Uterus (tissue), 4 donors: ENCODE data around the gene ME3. TPM values are rescaled to one million over a fixed set of nuclear protein-coding genes. Genes with fewer than 3 reads are reported as not detected.

Experiments
- DNase-seq, 2 donors: peaks; one replicate each; pipeline ENCODE4 v3.0.0-alpha.2; 2019 to 2020
- H3K27ac ChIP-seq, 2 donors: fragments of 200-600 bp; sonication (generic); 1 replicate in 1 of 2; 2 replicates in 1 of 2; pipeline ENCODE4 v1.5.1; 2016 to 2018
- H3K27me3 ChIP-seq, 2 donors: fragments of 200-600 bp; sonication (generic); one replicate each; pipeline ENCODE4 v1.5.1; 2018 to 2019; ENCODE audit warnings: control low read depth in 1 of 2
- H3K36me3 ChIP-seq, 2 donors: fragments of 200-600 bp; sonication (generic); one replicate each; pipeline ENCODE4 v1.5.1; 2019; ENCODE audit warnings: control low read depth in 1 of 2
- H3K4me1 ChIP-seq, 2 donors: fragments of 200-600 bp; sonication (generic); one replicate each; pipeline ENCODE4 v1.5.1; 2018 to 2019; ENCODE audit warnings: control low read depth in 1 of 2
- H3K4me3 ChIP-seq, 2 donors: fragments of 200-600 bp; sonication (generic); 1 replicate in 1 of 2; 2 replicates in 1 of 2; pipeline ENCODE4 v1.5.1; 2018 to 2019; ENCODE audit warnings: mild to moderate bottlenecking in 1 of 2
- H3K9me3 ChIP-seq, 2 donors: fragments of 200-600 bp; sonication (generic); one replicate each; pipeline ENCODE4 v1.5.1; 2019; ENCODE audit warnings: control low read depth in 1 of 2
- CTCF ChIP-seq, 4 experiments: fragments of 200-600 bp in 2 of 4; fragments of 450-650 bp in 2 of 4; sonication (generic) in 2 of 4; IDR thresholded peaks; one replicate each; pipeline ENCODE4 v1.5.1; 2016 to 2019; ENCODE audit warnings: antibody characterized with exemption in 4 of 4, mild to moderate bottlenecking in 2 of 4, moderate library complexity in 1 of 4
- POLR2A ChIP-seq, 2 donors: fragments of 450-650 bp; IDR thresholded peaks; one replicate each; pipeline ENCODE4 v1.6.1; 2016; ENCODE audit warnings: antibody characterized with exemption in 2 of 2, mild to moderate bottlenecking in 1 of 2, moderate library complexity in 1 of 2
- intact Hi-C: fragments of 100-400 bp; cut with DNase I; formaldehyde crosslinking; loops from one replicate; pipeline ENCODE4 v1.15.1; 2023; ENCODE audit warnings: low total_unique reads
- total RNA-seq, 4 donors: library from RNA; depleted of rRNA in 3 of 4; stranded (reverse); fragments of >200 nt in 3 of 4; gene quantifications; one replicate each; pipeline versions ENCODE4 v1.1.0 to v1.2.4, GENCODE V29; 2014 to 2023
- donor health status: DM: yes; HTN: yes; CAD: no.

ME3 gene
- total RNA-seq, 4 donors from 2014 or later: 44.3 to 169 (median 54.2) TPM

GRCh38 chr11:86487671-86488070 lies 184.7 kb downstream of the ME3 start:
- H3K4me1 ChIP-seq: peaks cover 0 to 7% of the 10 kb centered on the region in 2 donors
- H3K27ac ChIP-seq: no peak overlapping the region
- TF ChIP-seq CTCF (IDR thresholded peaks at IDR 0.05): no peak
- TF ChIP-seq POLR2A (IDR thresholded peaks at IDR 0.05): no peak
- no peak for DNase-seq
- H3K36me3 ChIP-seq: no peaks in the 10 kb centered on the region
- H3K9me3 ChIP-seq: no peaks in the 10 kb centered on the region
- H3K4me3 ChIP-seq: no peak overlapping the region
- intact Hi-C loops: no loop called here
- no peaks in the 10 kb centered on the region for H3K27me3 ChIP-seq

- TF ChIP-seq CTCF (IDR thresholded peaks at IDR 0.05) (no peak), POLR2A (IDR thresholded peaks at IDR 0.05) (no peak)
- Histone ChIP-seq H3K36me3 (no peaks in the 10 kb centered on the region), H3K4me3 (no peak overlapping the region), H3K4me1 (peaks cover 0 to 7% of the 10 kb centered on the region in 2 donors), H3K27me3 (no peaks in the 10 kb centered on the region), H3K27ac (peak overlapping the region; percentile 14 to 81), H3K9me3 (no peaks in the 10 kb centered on the region)
- intact Hi-C loops: no loop called here
- no peak for DNase-seq
These were observed 186.0 kb downstream of the ME3 start for GRCh38 chr11:86486261-86487030.

DNA sequence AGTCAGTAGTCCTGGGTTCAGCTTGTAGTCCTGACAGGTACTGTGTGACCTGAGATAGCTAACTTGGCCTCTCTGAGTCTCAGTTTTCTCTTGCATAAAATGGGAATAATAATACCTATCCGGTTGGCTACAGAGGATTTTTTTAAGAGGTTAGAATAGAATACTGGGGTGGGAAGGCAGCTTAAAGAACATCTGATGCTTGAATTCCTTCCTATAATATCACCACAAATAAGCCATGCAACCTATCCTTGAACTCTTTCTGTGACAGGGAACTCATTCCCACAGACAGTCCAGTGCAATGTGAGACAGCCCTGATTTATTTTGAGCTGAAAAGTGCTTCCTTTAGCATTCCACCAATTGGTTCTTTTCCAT lies 187.6 kb downstream of the ME3 start:
- Histone ChIP-seq H3K27ac (peak overlapping the region; percentile 80 to 81), H3K4me1 (peaks cover 0 to 7% of the 10 kb centered on the region in 2 donors), H3K4me3 (no peak overlapping the region), H3K9me3 (no peaks in the 10 kb centered on the region), H3K27me3 (no peaks in the 10 kb centered on the region), H3K36me3 (no peaks in the 10 kb centered on the region)
- TF ChIP-seq CTCF (IDR thresholded peaks at IDR 0.05): no peak
- TF ChIP-seq POLR2A (IDR thresholded peaks at IDR 0.05): no peak
- intact Hi-C loops: no loop called here
- no peak for DNase-seq

DNA sequence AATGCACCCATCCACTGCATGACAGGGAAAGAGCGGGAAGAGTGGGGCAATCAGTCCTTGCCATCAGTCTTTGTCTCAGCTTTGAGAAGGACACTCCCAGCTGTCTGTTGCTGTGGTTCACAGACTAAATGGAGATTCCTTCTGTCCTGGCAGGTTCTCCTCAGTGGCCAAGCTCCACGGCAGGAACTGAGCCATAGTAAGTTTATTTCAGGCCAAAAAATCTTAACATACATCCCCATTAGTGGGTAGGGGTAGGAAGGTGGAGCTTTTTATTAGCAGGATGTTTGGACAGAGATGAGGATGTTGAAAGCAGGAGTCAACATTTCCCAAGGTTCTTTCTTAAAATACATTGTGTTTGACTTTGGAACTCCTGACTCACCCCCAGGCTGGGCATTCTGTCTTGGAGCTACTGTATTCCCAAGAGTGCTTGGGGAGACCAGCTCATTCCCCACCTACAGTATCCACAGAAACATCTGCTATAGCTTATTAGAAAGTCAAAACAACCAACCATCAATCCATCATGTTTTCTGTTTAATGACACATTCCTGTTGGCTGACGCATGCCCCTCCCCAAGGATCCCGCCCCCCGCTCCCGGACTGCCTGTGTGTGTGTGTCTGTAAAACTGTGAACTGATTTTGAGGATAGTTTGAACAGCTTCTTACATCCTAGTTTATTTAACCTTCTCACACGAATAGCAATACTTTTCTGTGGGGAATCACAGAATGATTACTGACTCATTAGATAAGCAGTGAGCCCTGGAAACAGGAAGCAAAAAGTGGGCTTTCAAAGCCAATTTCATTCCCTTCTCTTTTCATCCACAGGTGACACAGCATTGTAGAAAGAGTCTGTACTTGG lies 188.2 kb downstream of the ME3 start:
- intact Hi-C loops: no loop called here
- peaks cover 0 to 7% of the 10 kb centered on the region in 2 donors for H3K4me1 ChIP-seq

More for the DNA sequence above, 188.2 kb downstream of the ME3 start:
- Histone ChIP-seq H3K27ac (peak overlapping the region; percentile 80 to 81), H3K9me3 (no peaks in the 10 kb centered on the region), H3K36me3 (no peaks in the 10 kb centered on the region), H3K27me3 (no peaks in the 10 kb centered on the region), H3K4me3 (no peak overlapping the region)
- no peak for TF ChIP-seq POLR2A (IDR thresholded peaks at IDR 0.05)
- no peak for TF ChIP-seq CTCF (IDR thresholded peaks at IDR 0.05)
- peak; percentile 65 to 74 for DNase-seq
